Right atrium auricular region (tissue), 2 donors: ENCODE results near the gene CHD6. TPM values are rescaled to one million over a fixed set of nuclear protein-coding genes. Genes with fewer than 3 reads are reported as not detected.

Experiments
- DNase-seq: peaks from one replicate; pipeline ENCODE4 v3.0.0-alpha.2; 2019; ENCODE audit warnings: low spot score
- H3K27ac ChIP-seq, 2 donors: fragments of 200-600 bp; sonication (generic); 1 replicate in 1 of 2; 2 replicates in 1 of 2; pipeline ENCODE4 v1.5.1; 2016 to 2019
- H3K27me3 ChIP-seq, 2 donors: fragments of 200-600 bp; sonication (generic); one replicate each; pipeline versions ENCODE4 v1.5.1 to v1.6.0; 2017 to 2019
- H3K36me3 ChIP-seq: fragments of 200-600 bp; sonication (generic); one replicate; pipeline ENCODE4 v1.5.1; 2016
- H3K4me1 ChIP-seq, 2 donors: fragments of 200-600 bp; sonication (generic); one replicate each; pipeline versions ENCODE4 v1.5.1 to v1.6.0; 2017 to 2019
- H3K4me3 ChIP-seq, 2 donors: fragments of 200-600 bp; sonication (generic); 1 replicate in 1 of 2; 2 replicates in 1 of 2; pipeline ENCODE4 v1.5.1; 2017 to 2019; ENCODE audit warnings: mild to moderate bottlenecking in 1 of 2, moderate library complexity in 1 of 2
- H3K9me3 ChIP-seq, 2 donors: fragments of 200-600 bp; sonication (generic); one replicate each; pipeline ENCODE4 v1.5.1; 2019
- CTCF ChIP-seq, 2 donors: fragments of 200-600 bp; sonication (generic); IDR thresholded peaks; one replicate each; pipeline ENCODE4 v1.5.1; 2019; ENCODE audit warnings: antibody characterized with exemption in 2 of 2
- total RNA-seq, 2 donors: library from RNA; depleted of rRNA; stranded (reverse); fragments of >200 nt; gene quantifications; one replicate each; pipeline ENCODE4 v1.1.0, GENCODE V29; 2016

CHD6 gene
- total RNA-seq, 2 donors from 2014 or later, result 22.2 to 27.4 TPM

GRCh38 chr20:41621421-41621820 is 3.2 kb upstream of the CHD6 start:
- Histone ChIP-seq H3K4me1 (peaks cover 0 to 18% of the 10 kb centered on the region in 2 donors), H3K9me3 (no peaks in the 10 kb centered on the region), H3K27ac (no peak overlapping the region), H3K4me3 (no peak overlapping the region), H3K27me3 (no peaks in the 10 kb centered on the region), H3K36me3 (no peaks in the 10 kb centered on the region)
- no peak for DNase-seq
- no peak for TF ChIP-seq CTCF (IDR thresholded peaks at IDR 0.05)

GRCh38 chr20:41619360-41620100 is 1.4 kb upstream of the CHD6 start:
- Histone ChIP-seq H3K36me3 (no peaks in the 10 kb centered on the region), H3K4me1 (peaks cover 0 to 36% of the 10 kb centered on the region in 2 donors), H3K9me3 (no peaks in the 10 kb centered on the region), H3K4me3 (peak overlapping the region in 1 of 2 donors; percentile 65), H3K27me3 (no peaks in the 10 kb centered on the region), H3K27ac (peak overlapping the region; percentile 66)
- peak in 1 of 2 donors; percentile 16 for TF ChIP-seq CTCF (IDR thresholded peaks at IDR 0.05)
- no peak for DNase-seq

- Histone ChIP-seq H3K27ac (peak overlapping the region; percentile 66), H3K4me1 (peaks cover 0 to 38% of the 10 kb centered on the region in 2 donors), H3K27me3 (no peaks in the 10 kb centered on the region), H3K9me3 (no peaks in the 10 kb centered on the region), H3K4me3 (peak overlapping the region; percentile 65 to 77), H3K36me3 (no peaks in the 10 kb centered on the region)
- no peak for TF ChIP-seq CTCF (IDR thresholded peaks at IDR 0.05)
- DNase-seq, result peak; percentile 61
These were observed 682 bp upstream of the CHD6 start for GRCh38 chr20:41618807-41619311.

GRCh38 chr20:41617059-41617901 is 897 bp downstream of the CHD6 start:
- H3K27ac ChIP-seq, result peak overlapping the region; percentile 73 to 80
- no peaks in the 10 kb centered on the region for H3K27me3 ChIP-seq
- no peaks in the 10 kb centered on the region for H3K36me3 ChIP-seq
- H3K4me3 ChIP-seq, result peak overlapping the region; percentile 65 to 77
- TF ChIP-seq CTCF (IDR thresholded peaks at IDR 0.05), result no peak
- H3K4me1 ChIP-seq, result peaks cover 0 to 43% of the 10 kb centered on the region in 2 donors
- no peaks in the 10 kb centered on the region for H3K9me3 ChIP-seq
- no peak for DNase-seq

GRCh38 chr20:41616228-41616627 is 1.9 kb downstream of the CHD6 start:
- no peak for DNase-seq
- Histone ChIP-seq H3K27me3 (no peaks in the 10 kb centered on the region), H3K4me3 (no peak overlapping the region), H3K36me3 (no peaks in the 10 kb centered on the region), H3K27ac (no peak overlapping the region), H3K9me3 (no peaks in the 10 kb centered on the region), H3K4me1 (peaks cover 0 to 54% of the 10 kb centered on the region in 2 donors)
- TF ChIP-seq CTCF (IDR thresholded peaks at IDR 0.05), result no peak
